ENCODE measurements around the gene DNAJC13. TPM values are rescaled to one million over a fixed set of nuclear protein-coding genes. Genes with fewer than 3 reads are reported as not detected.

DNAJC13 gene
- total RNA-seq, 4 donors from 2014 or later: 30.2 to 60.2 (median 47.0) TPM

DNA sequence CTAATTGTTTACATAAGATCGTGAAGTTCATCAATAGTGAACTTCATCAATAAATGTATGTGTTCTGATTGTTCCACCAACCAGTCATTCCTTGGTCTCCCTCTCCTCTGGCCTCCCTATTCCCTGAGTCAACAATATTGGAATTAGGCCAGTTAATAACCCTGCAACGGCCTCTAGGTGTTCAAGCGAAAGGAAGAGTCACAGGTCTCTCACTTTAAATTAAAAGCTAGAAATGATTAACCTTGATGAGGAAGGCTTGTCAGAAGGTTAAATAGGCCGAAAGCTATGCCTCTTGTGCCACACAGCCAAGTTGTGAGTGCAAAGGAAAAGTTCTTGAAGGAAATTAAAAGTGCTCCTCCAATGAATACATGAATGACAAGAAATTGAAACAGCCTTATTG, 90.4 kb downstream of the DNAJC13 start:
- TF ChIP-seq, protein P1, sequence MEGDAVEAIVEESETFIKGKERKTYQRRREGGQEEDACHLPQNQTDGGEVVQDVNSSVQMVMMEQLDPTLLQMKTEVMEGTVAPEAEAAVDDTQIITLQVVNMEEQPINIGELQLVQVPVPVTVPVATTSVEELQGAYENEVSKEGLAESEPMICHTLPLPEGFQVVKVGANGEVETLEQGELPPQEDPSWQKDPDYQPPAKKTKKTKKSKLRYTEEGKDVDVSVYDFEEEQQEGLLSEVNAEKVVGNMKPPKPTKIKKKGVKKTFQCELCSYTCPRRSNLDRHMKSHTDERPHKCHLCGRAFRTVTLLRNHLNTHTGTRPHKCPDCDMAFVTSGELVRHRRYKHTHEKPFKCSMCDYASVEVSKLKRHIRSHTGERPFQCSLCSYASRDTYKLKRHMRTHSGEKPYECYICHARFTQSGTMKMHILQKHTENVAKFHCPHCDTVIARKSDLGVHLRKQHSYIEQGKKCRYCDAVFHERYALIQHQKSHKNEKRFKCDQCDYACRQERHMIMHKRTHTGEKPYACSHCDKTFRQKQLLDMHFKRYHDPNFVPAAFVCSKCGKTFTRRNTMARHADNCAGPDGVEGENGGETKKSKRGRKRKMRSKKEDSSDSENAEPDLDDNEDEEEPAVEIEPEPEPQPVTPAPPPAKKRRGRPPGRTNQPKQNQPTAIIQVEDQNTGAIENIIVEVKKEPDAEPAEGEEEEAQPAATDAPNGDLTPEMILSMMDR (IDR thresholded peaks at IDR 0.05): no peak
- ATAC-seq (ENCODE audit: low FRiP score) (no peak), DNase-seq (ENCODE audit: low spot score) (no peak)

DNA sequence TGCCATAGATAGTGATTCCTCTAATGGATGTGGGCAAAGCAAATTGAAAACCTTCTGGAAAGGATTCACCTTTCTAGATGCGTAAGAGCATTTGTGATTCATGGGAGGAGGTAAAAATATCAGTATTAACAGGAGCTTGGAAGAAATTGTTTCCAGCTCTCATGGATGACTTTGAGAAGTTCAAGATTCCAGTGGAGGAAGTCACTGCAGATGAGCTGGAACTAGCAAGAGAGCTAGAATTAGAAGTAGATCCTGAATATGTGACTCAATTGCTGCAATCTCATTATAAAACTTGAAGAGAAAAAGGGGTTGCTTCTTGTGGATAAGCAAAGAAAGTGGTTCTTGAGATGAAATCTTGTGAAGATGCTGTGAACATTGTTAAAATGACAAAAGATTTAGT, 91.8 kb downstream of the DNAJC13 start:
- ATAC-seq (ENCODE audit: low FRiP score): no peak
- TF ChIP-seq, protein P1 (IDR thresholded peaks at IDR 0.05): no peak
- no peak for DNase-seq (ENCODE audit: low spot score)

DNA sequence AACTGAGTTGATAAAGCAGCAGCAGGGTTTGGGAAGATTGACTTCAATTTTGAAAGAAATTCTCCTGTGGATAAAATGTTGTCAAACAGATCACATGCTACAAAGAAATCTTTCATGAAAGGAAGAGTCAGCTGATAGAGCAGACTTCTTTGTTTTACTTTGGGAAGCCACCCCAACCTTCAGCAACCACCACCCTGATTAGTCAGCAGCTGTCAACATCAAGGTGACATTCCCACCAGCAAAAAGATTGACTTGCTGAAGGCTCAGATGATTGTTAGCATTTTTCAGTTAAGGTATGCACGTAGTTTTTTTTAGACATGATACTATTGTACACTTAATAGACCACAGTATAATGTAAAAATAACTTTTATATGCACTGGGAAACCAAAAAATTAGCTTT, 92.2 kb downstream of the DNAJC13 start:
- TF ChIP-seq, protein P1 (IDR thresholded peaks at IDR 0.05): no peak
- ATAC-seq (ENCODE audit: low FRiP score) (no peak), DNase-seq (ENCODE audit: low spot score) (no peak)

DNA sequence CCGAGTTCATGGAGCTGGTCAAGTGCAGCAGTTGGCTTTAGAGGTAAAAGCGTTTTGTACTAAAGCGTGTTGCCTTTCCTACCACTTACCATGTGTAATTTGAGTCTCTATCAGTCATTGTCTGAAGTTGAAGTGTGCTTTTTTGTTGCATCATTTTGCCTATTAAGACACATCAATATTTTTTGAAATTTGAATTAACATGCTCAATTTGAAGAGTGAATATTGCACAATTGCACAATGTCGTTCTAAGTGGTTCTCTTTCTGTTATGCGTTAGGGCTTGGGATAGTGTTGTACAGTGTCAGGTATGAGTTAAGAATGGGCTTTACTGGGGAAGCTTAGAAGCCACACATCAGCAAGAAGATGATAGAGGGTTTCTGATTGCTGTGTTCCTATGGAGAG, 95.8 kb downstream of the DNAJC13 start:
- TF ChIP-seq, protein P1 (IDR thresholded peaks at IDR 0.05): no peak
- DNase-seq (ENCODE audit: low spot score) (no peak), ATAC-seq (ENCODE audit: low FRiP score) (no peak)

DNA sequence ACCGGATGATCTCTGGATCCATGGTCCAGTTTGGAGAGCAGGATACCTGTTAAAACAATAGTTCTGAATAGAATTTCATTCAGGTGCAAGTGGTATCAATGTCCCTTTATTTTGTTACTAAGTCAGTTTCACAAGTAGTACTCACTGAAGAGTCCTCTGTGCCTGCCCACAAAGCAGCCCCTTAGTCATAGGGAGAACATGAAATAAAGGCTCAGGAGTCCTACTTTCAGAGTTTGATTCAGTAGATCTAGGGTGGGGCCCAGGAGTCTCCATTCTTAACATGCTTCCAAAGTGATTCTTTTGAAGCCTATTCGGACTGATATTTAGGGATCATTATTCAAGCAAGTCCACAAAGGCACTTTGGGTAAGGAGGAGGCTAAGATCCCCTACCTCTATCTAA, 100.0 kb downstream of the DNAJC13 start:
- DNase-seq (ENCODE audit: low spot score): no peak
- ATAC-seq (ENCODE audit: low FRiP score): no peak
- TF ChIP-seq, protein P1 (IDR thresholded peaks at IDR 0.05): no peak

DNA sequence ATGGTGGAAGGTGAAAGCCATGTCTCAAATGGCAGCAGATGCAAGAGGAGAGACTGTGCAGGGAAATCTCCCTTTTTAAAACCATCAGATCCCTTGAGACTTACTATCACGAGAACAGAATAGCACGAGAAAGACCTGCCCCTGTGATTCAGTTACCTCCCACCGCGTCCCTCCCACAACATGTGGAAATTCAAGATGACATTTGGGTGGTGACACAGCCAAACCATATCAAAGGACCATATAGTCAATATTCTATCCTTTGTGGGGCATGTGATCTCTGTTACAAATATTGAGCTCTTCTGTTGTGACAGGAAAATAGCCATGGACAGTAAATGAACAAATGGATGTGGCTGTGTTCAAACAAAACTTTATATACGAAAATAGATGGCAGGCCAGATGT, 102.6 kb downstream of the DNAJC13 start:
- no peak for ATAC-seq (ENCODE audit: low FRiP score)
- TF ChIP-seq, protein P1 (IDR thresholded peaks at IDR 0.05): no peak
- no peak for DNase-seq (ENCODE audit: low spot score)

DNA sequence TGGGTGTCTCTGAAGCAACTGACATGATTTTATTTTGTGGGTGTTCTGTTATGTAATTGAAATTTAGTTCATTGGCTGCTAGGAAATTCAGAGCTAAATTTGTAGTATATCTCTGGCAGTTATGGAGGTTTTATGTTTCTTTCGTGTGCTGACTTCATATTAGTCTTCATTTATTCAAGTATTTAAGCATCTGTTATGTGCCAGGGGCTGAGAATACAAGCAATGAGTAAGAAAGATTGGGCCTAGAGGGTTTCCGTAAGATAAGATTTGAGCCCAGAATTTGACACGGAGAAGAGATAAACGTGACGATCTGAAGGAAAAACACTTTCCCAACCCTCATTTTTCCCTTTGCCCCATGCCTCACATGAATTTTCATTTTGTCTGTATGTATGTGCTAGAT, 104.6 kb downstream of the DNAJC13 start:
- no peak for ATAC-seq (ENCODE audit: low FRiP score)
- TF ChIP-seq, protein P1 (IDR thresholded peaks at IDR 0.05): no peak
- no peak for DNase-seq (ENCODE audit: low spot score)

Data from omental fat pad (tissue), 4 donors.